HG03565 (cell line): ENCODE data around the gene PDZRN3.

ENCODE experiments used
- ATAC-seq: cut with Tn5 transposase; IDR thresholded peaks from one replicate; pipeline ENCODE4 v1.9.1; 2021; ENCODE audit warnings: mild to moderate bottlenecking, moderate library complexity; ENCODE audit not compliant: unreplicated experiment

The PDZRN3 gene

DNA sequence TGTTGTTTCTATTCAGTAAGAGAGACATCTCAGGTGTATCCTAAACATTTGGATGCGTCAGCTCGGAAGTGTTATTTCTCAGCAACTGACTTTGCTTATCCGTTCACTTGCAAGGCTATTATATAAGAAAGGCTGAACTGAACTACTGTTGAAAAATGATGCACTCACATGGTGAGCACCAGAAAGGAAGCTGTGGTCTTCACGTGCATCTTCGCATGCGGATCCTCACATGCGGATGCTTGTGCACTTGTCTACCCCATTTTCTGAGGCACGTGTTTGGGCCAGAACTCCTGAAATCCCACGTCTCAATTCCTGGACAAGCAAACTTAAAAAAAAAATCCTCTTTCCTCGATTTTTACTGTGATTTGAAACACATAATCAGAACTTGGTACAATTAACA is 63.2 kb downstream of the PDZRN3 start:
- no peak for ATAC-seq

DNA sequence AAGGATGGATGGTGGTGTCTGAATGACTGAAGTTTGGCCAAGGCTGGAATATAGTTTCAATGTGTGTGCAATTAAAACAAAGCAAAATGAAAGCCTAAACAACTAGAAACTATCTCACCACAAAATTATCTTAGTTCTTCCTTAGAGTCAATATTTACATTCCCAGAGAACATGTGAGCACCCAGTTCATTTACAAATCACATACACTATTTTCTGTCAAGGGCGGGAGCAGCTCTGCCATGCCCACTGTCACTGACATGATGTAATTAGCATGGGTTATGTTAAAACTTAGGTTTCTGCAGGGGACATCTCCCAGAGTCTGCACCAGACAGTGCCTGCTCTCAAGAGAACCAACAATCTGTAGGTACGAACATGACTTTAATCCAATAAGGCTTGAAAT is 65.0 kb downstream of the PDZRN3 start:
- no peak for ATAC-seq

DNA sequence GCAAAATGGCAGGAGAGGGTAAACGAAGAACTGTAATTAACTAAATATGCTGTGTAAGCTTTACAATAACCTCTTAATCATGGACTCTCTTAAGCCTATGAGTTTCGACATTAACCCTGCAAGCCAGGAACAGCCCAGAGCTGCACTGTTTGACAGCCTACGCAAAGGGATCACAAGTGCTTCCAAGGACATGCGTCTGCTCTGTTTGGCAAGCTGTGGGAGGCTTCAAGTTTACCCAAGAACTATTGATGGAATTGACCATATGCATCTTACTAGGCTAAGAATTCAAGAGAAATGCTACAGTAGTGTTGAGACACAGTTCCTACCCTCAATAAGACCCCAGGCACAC is 66.0 kb downstream of the PDZRN3 start:
- no peak for ATAC-seq

DNA sequence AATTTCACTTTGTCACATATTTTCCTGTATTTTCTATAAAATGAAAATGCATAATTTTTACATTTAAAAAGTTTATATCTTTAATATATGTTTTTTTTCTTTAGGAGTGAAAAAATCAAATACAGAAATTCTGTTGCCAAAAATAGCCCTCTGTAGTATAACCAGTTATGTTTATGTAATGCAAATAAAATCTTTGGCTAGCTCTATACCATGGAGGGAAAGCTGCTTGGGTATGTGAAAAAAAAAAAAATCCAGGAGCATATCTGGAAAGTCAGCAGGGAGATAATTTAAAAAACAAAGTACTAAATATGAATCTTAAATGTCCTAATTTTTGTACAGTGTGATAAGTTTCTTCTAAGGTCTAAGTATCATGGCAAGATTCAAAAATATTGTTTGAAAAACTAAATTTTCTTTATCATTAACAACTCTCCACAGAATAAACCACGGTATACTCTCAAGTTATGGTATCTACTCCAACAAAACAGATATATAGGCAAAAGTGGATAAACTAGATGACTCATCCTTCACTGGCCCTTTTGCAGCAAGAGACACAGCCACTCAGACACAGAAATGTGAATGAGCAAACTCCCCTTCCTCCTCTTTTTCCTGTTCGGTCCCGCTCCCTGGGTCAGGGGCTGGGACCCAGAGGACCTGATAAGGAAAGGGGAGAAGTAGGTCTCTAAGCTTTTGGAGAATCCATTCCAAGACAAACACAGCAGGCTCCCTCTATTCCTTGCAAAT is 66.6 kb downstream of the PDZRN3 start:
- no peak for ATAC-seq

DNA sequence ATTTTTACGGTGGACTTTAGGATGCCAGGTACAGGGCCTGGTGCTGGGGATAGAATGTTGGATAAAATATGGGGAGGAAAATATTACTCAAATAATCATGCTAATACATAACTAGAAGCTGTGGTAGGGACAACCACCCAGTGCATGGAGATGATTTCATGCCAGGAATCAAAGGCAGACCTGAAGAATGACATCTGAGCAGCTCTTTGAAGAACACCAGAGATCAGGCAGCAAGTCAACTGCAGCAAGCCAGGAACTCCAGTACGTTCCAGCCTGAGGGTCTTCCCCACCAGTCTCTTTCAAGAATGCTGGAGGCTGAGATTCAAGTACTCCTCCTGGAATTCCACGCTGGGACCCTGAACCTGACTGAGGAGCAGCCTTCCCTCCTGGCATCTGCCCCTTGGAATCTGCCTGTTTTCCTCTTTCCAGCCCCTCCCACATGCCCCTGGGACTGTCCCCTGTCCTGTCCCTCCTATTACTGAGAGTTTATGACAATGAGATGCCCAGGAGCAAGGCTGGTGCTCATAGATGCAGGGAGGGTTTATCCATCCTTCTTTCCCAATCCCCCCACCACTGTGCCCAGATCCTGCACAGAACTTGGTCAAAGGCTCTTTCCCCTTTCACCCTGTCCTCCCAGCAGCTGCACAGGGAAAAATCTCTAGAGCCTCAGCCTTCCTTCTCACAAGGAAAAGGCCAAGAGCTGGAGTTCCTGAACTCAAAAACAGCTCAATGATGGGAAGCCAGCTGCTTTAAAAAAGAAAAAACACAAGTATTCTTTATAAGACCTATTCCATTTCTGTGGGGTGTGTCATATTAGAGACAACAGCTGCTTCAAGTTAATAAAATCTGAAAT is 68.0 kb downstream of the PDZRN3 start:
- ATAC-seq, result no peak

DNA sequence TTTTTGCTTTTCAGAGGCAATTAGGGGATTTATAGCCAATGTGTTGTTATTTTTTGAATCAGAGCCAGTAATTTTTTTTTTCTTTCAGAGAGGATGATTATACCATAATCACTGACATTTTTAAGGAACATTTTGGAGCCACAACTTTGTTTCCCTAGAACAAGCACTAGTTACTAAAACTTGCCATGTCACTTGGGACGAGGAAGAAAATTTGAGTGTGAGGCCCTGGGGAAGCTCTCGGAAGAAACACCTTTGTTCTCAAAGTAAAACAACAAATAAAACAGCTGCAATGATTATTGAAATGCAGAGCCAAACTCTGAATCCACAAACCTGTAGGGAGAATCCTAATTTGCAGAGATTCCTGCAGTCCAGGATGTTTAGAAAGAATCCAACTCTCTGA is 69.7 kb downstream of the PDZRN3 start:
- ATAC-seq, result no peak

DNA sequence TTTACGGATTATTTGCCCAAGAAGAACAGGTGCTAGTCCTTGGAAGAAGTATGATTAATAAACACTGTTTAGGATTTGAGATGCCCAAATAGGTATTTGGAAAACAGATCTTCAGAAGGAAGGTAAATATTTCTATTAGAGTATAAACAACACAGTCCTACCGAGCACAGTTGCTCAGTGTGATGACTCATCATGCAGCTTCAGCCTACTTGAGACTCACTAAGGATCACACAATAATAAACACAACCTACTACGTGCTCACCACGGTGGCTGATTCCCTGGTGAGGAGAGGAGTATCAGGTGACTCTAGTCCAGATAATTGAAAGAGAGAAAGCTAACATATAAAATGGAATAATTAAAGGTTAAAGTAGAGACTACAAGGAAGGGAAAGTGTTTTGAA is 72.0 kb downstream of the PDZRN3 start:
- ATAC-seq, result no peak

DNA sequence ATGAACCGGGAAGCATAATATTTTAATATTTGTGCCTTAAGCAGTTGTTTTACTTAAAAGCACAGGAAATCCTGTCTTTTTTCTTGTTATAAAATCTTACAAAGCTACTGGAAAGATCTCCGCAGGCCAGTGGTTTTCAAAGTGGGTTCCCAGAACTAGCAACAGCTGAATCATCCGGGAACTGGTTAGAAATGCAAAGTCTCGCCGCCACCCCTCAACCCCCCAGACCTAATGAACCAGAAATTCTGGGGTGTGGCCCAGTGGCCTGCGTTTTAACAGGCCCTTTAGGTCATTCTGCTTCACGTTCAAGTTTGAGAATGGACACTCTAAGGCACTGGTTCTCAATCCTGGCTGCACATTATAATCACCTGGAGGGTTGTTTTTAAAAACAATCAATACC is 74.7 kb downstream of the PDZRN3 start:
- no peak for ATAC-seq

DNA sequence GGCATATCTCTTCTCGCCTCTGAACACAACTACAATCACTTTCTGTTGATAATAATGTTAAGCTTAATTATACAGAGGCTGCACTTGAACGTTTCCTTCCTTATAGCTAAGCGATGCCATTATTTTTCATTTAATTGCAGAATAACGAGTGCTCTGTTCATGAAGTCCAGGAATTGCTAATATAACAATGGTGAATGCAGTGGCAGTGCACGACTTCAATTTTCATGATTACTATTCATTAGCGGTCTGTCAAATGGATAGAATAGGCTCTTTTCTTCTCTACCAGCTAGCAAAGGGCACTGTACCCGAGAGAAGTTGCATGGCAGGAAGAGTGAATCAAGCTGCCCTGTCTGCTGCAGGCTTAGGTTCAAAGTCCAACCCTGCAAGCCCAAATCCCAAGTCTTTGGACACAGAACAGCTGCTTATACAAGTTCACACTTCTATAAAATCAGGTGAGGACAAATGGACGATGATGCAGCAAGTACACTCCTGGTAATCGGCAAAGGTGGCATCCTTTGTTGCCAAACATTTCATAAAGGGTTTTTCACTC is 75.6 kb downstream of the PDZRN3 start:
- ATAC-seq, result no peak

DNA sequence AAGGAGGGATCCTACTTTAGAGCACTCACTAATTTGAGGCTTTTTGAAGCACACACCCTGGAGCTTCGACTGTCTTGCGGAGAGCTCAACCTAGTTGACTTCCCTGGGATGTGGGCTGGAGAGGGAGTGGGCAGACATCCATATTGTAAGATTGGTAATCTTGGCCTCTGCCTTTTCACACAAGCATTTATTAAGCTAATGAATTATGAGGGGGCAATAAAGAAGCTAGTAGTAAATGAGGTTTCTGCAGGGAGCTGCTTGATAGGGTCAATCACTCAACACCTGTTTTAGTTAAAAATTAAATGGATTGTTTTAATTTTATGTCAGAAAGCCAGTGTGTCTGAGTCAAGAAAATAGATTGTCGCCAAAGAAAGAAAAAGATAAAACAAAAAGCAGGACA is 76.3 kb downstream of the PDZRN3 start:
- no peak for ATAC-seq

DNA sequence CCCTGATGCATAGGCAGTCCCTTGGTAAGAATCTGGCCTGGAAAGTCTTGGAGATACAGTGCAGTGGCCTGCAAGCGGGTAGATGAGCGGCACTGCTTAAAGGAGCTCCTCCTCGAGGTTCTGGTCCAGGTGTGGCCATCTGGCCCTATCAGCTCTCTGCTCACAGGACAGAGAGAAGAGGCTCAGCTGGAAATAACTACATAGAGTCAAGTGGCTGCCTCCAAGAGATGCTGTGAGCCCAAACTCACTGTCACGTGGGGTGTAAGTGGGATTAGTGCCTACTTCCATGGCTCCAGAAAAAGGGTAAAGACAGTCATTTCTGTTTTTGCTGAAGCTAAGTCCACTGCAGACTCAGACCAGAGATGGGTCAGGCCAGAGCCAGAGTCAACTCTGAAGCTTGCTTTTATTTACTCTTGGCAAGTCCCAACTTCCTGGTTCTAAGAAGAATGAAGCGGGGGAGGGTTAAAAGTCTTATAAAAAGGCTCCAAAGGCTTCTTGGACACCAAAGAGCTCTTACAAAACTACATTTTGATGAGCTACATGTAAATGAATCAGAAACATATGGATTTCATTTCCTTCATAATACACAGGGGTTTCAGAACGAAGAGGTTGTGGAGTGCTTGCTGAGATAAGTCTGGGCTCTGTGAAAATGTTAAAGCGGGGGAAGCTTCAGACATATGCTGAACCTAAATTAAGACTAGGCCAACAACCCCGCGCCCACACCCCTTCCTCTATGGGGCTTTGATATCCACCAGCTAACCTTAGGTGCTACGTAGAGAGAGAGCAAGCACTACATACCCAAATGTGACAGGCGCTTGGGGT is 77.1 kb downstream of the PDZRN3 start:
- no peak for ATAC-seq

DNA sequence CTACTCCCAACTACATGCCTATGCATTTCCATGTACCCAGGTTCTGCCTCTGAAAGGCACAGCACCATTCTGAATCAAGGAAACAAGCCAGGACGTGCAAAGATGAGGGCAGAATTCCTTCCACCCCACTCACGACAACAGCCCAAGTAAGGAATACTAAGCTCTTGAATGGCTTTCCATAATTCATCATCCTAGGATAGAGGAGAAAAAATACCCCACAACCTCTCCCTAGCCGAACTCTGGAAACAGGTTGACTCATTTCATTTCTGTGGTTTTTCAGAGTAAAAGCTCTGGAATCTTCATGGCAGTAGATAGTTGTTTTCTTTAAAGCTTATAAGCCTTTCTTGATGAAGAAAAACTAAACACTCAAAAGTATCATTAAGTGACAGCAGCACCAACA is 77.8 kb downstream of the PDZRN3 start:
- ATAC-seq, result no peak

DNA sequence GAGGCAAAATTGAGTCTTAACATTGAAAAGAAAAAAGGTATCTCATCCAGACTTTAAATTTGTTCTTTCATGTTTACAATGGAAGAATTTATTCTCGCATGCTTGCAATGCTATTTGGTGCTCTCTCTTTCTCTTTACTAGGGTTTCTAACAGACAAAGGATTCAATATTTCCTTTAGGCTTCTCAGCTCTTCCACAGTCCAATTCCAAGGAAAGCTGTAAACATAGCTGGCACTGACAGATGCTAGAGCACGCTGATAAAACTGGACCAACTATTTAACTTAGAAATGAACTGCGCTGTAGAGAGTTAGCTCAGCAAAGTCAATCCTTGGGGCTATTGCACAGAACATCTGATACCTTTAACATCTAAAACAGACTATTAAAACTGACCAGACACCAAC is 81.3 kb downstream of the PDZRN3 start:
- no peak for ATAC-seq

DNA sequence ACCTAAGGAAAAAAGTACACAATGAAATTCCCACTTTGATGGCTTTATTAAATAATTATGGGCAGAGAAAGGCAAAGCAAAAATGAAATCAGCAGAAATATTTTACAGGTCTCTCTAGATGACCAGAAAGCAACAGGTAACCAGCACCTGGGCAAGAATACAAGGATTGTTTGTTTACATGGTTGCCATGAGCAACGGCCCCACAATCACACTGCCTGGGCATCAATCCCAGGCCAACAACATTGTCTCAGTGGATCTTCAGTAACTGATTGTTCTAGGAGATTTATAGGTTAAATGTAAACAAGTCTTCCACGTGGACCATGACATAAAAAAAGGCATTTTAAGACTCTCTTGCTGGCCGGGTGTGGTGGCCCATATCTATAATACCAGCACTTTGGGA is 82.6 kb downstream of the PDZRN3 start:
- no peak for ATAC-seq

DNA sequence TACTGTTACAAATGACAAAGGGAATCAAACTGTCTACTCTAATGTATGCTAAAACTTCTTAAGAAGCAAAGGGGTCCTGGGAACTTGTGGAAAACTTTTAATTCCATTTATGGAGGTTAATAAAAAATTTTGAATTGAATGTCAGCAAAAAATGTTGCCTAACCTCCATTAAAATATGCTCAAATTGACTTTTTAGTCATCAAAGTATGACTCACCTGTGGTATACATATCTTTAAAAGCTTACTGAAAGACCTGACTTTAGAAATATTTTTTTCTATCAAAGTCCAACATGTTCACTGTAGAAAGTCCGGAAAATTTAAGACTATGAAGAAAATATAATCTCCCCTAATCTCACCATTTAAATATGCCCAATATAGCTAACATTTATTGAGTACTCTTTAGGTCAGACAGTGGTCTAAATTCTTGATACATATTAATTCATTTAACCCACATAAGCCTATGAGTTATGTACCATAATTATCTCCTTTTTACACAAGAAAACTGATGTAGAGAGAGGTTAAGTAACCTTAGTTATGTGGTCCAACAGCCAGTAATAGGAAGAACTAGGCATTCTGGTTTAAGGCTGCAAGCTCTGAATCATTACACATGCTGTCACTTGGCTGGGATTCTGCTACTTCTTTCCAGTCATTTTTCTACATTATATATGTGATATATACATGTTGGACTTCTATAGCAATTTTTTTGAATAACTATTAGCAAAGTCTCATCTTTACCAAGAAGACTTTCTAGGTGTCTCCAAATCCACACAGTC is 83.6 kb downstream of the PDZRN3 start:
- no peak for ATAC-seq

DNA sequence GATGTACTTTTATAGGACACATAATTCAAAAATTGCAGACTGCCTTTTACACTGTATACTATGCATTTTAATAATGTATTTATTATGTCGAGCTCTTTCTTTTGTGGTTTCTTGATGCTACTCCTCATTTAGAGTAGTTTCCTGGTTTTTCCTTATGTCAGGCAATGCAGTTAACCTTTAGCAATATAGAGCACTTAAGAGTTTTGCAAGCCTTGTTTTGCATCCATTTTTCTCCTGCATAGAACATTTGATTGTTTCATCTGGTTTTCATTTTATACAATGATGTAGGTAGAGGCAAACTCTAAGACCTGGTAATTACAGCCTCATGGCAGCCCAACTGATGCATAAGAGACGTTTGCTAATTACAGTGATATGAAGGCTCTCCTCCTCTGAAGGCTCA is 86.3 kb downstream of the PDZRN3 start:
- ATAC-seq, result no peak

DNA sequence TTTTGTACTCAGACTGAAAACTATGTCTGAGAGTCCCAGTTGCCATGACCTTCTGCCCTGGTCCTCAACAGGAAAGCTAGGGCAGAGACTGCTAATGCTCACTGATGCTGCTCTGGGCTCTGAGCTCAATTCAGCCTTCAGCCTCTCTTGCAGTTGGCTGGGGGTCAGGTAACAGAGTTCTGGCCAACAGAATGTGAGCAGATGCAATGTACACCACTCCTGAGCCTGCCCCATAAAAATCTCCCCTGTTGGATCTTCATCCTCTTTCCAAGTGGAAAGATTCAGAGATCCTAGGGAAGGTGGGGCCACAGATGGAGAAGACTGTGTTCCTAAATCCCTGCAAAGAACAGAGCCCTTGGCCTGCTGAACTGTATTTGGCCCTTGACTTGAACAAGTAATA is 87.8 kb downstream of the PDZRN3 start:
- no peak for ATAC-seq

DNA sequence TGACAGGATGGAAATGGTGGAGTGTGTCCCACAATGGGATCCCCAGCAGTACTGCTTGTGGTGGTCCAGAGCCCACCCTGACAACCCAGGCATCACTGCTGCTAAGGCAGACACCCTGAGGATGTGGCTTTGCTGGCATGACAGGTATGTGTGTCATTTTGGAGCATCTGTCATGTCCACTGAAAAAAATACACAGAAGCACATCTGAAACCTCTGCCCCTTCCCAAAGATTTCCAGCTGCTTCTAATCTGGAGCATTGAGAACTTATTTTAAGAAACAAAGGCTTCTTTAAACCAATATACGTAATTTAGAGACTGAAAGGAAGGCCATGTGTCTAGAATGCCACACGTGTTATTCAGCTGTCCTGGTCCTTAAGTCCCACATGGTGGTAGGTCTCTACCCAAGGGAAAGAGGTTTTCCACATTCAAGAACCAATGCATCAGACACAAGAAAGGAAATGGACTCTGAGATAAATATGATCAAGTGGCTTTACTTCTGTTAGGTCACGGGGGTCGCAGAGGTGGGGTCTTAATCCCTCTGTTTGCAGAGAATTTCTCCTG is 88.3 kb downstream of the PDZRN3 start:
- ATAC-seq, result no peak

DNA sequence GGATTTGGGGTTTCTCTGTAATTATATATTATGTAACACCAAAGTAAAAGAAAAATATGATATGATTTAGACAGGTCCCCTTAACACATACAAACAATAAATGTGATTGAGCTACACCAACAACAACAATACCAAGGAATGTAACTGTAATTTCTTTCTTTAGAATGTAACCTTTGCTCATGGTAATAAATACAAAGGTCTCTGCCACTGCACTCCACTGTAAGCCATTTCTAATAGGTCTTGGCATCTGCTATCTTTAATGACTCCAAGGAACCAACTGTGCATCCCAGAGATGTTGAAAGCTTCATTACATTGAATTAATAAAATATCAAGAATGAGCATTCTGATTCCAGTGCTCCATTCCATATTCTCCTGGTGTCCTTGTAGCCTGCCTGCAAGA is 88.8 kb downstream of the PDZRN3 start:
- ATAC-seq, result no peak

DNA sequence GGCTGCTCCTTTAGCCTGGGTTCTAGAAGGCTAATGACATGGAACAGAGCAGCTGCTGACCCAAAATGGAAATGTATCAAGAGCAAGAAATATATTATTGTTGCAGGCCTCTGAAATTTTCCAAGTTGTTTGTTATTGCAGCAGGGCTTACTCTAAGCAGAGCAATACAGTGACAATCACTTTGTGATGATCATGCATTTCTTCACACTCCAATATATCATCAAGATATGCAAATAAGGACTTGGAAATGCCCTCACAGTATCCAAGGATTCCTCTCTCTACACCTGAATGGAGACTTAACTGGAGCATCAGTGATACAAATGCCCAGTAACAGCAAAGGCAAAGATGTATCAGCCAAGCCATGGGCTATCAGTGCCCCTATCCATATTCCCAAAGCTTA is 89.6 kb downstream of the PDZRN3 start:
- no peak for ATAC-seq
